ENCODE data around the gene NLGN3. TPM values are rescaled to one million over a fixed set of nuclear protein-coding genes. Genes with fewer than 3 reads are reported as not detected.

NLGN3 gene
- total and polyA plus RNA-seq, 2 donors (not counting 3 experiments of a cell fraction or from before 2014, with no cell fraction given): 0.37 to 0.40 TPM

GRCh38 chrX:71100581-71101505 lies 43.8 kb upstream of the NLGN3 start:
- Histone ChIP-seq H3K4me1 (ENCODE audit: control insufficient read depth, extremely low read depth, insufficient read depth, low read length) (peaks cover 6% of the 10 kb centered on the region), H2AFZ (ENCODE audit: low read depth, low read length) (no peak overlapping the region), H4K20me1 (replicated peaks; ENCODE audit: control insufficient read depth, extremely low read depth, insufficient read depth, low read length) (no peaks in the 10 kb centered on the region), H3K36me3 (ENCODE audit: control insufficient read depth in 2 of 2, extremely low read depth in 1 of 2, insufficient read depth in 2 of 2, low read length in 2 of 2) (no peaks in the 10 kb centered on the region), H3K9me1 (replicated peaks; ENCODE audit: control insufficient read depth, extremely low read depth, insufficient read depth, low read length) (no peaks in the 10 kb centered on the region), H3K79me2 (ENCODE audit: control insufficient read depth, insufficient read depth, low read length) (no peaks in the 10 kb centered on the region), H3K9ac (replicated peaks; ENCODE audit: extremely low read depth, insufficient read depth, low read length) (no peak overlapping the region), H3K27ac (ENCODE audit: insufficient read depth, low read depth, low read length) (no peak overlapping the region), H3K4me3 (replicated peaks in 1 of 3; ENCODE audit: insufficient read depth in 1 of 3, low read depth in 1 of 3, low read length in 3 of 3) (no peak overlapping the region), H3K4me2 (ENCODE audit: insufficient read depth, low read length) (no peak overlapping the region), H3K27me3 (ENCODE audit: control insufficient read depth in 2 of 2, insufficient read depth in 2 of 2, low read length in 2 of 2) (peaks cover 0 to 1% of the 10 kb centered on the region in 2 experiments), H3K9me3 (replicated peaks; ENCODE audit: control insufficient read depth, insufficient read depth, low read length) (no peaks in the 10 kb centered on the region)
- FAIRE-seq (no peak), DNase-seq (ENCODE audit: low read depth, low spot score) (no peak)
- intact Hi-C loops (cut with micrococcal nuclease): no loop called here
- dilution Hi-C loops (cut with MboI; ENCODE audit: extremely low pct_ligation_motif_present, low sequenced_read_pairs): no loop called here
- ChIA-PET POLR2A (no interaction called here), CTCF (interaction anchor here (1.5 to 1.6 kb wide), 2 partner anchors 17 to 28 kb away, joined by 5 to 7 read pairs; partner anchors contain the start of gene MED12)
- TF ChIP-seq JUN (IDR thresholded peaks at IDR 0.05; ENCODE audit: borderline replicate concordance, insufficient read depth, insufficient read length, low read depth) (no peak), FOS (IDR thresholded peaks at IDR 0.05; ENCODE audit: borderline replicate concordance, insufficient read depth, low read length) (no peak), POLR2AphosphoS5 (IDR thresholded peaks at IDR 0.05; ENCODE audit: insufficient read depth, low read depth, low read length) (no peak), MYC (IDR thresholded peaks at IDR 0.05; ENCODE audit: low read depth, low read length) (no peak), POLR2A (IDR thresholded peaks at IDR 0.05; ENCODE audit: low read depth, low read length) (no peak), GATA2 (IDR thresholded peaks at IDR 0.05; ENCODE audit: insufficient read depth, insufficient read length, low read depth, low read length) (no peak), EZH2 (IDR thresholded peaks at IDR 0.05; ENCODE audit: borderline replicate concordance, low read depth, low read length, severe bottlenecking) (no peak)
- TF ChIP-seq, protein P1, sequence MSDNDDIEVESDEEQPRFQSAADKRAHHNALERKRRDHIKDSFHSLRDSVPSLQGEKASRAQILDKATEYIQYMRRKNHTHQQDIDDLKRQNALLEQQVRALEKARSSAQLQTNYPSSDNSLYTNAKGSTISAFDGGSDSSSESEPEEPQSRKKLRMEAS (IDR thresholded peaks at IDR 0.05; ENCODE audit: insufficient read depth, insufficient read length): no peak
- TF ChIP-seq, protein P2, sequence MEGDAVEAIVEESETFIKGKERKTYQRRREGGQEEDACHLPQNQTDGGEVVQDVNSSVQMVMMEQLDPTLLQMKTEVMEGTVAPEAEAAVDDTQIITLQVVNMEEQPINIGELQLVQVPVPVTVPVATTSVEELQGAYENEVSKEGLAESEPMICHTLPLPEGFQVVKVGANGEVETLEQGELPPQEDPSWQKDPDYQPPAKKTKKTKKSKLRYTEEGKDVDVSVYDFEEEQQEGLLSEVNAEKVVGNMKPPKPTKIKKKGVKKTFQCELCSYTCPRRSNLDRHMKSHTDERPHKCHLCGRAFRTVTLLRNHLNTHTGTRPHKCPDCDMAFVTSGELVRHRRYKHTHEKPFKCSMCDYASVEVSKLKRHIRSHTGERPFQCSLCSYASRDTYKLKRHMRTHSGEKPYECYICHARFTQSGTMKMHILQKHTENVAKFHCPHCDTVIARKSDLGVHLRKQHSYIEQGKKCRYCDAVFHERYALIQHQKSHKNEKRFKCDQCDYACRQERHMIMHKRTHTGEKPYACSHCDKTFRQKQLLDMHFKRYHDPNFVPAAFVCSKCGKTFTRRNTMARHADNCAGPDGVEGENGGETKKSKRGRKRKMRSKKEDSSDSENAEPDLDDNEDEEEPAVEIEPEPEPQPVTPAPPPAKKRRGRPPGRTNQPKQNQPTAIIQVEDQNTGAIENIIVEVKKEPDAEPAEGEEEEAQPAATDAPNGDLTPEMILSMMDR (IDR thresholded peaks at IDR 0.05; ENCODE audit: extremely low read depth in 1 of 2, insufficient read depth in 1 of 2, low read depth in 1 of 2, low read length in 2 of 2): no peak
- BruUV-seq (replicated peaks): no TSS peak
